Choroid plexus epithelial cell (primary cell): ENCODE data around the gene ESX1.

ENCODE experiments used
- DNase-seq: peaks from one replicate; pipeline ENCODE4 v3.0.0-alpha.2; 2010; ENCODE audit warnings: low read depth
- H3K4me3 ChIP-seq: 2 replicates; pipeline ENCODE4 v1.5.1; 2011; ENCODE audit warnings: low read depth, mild to moderate bottlenecking, control low read depth, low read length, moderate library complexity
- TF ChIP-seq, protein P1 (sequence below): conservative IDR thresholded peaks from 2 replicates; pipeline ENCODE4 v1.5.1; 2011; ENCODE audit warnings: low read depth, mild to moderate bottlenecking, control low read depth, inconsistent platforms, low read length, moderate library complexity

The ESX1 gene

DNA sequence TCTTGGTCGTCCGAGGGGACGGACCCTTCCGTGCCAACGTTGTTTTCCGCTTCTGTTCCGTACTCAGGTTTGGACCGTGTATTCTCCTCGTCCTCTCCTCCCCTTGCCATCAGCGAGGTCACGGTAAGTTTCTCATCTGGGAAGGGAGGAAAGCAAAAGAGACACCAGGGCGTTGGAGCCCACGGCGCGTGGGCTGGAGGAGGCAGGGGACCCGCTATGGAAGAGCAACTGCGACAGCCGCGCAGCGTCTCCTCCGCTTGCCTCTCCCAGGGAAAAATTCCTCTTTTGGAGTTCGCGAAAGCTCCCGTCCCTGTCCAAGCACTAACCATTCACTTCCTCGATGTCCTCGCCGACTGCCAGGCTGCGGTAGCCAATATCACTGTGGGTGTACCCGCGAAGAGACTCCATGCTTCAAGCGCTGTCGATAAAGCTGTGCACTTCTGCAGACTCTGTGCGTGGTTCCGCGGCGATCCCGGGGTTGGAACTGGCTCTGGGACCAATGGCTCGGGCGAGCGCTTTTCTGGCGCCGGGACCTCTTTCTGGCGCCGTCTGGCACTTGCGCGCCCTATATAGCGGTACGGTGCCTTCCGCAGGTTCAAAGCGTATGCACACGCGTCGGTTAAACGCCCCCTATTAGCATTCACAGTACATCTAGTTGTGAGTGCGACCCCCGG lies at the start of gene ESX1:
TSS of gene ESX1 (minus strand) at position 492 of the 674 bp plus-strand sequence. CDS start at position 408, 84 bp downstream.
- H3K4me3 ChIP-seq: peak within 1 kb of the TSS; percentile 45
- TF ChIP-seq, protein P1, sequence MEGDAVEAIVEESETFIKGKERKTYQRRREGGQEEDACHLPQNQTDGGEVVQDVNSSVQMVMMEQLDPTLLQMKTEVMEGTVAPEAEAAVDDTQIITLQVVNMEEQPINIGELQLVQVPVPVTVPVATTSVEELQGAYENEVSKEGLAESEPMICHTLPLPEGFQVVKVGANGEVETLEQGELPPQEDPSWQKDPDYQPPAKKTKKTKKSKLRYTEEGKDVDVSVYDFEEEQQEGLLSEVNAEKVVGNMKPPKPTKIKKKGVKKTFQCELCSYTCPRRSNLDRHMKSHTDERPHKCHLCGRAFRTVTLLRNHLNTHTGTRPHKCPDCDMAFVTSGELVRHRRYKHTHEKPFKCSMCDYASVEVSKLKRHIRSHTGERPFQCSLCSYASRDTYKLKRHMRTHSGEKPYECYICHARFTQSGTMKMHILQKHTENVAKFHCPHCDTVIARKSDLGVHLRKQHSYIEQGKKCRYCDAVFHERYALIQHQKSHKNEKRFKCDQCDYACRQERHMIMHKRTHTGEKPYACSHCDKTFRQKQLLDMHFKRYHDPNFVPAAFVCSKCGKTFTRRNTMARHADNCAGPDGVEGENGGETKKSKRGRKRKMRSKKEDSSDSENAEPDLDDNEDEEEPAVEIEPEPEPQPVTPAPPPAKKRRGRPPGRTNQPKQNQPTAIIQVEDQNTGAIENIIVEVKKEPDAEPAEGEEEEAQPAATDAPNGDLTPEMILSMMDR: no peak
- DNase-seq: peak; percentile 12

DNA sequence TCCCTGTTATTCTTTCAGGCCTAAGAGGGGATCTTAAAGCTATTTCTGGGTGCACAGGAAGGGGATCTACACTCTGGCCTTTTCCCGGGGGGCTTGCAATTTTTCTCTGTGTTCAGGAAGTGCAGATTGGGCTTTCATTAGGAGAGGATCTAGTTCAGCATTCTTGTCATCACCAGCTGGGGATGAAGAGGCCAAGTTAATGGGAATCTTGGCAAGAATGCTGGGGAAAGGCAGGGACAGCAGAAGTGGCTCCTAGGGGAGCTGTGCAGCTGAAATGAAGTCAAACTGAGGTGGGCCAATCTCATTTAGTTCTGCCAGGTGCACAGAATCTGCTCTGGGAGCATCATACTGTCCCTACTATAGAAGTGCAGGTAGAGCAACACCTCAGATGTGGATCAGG lies 40.9 kb upstream of the ESX1 start:
- TF ChIP-seq, protein P1: no peak
- H3K4me3 ChIP-seq: no peak overlapping the region
- DNase-seq: no peak

DNA sequence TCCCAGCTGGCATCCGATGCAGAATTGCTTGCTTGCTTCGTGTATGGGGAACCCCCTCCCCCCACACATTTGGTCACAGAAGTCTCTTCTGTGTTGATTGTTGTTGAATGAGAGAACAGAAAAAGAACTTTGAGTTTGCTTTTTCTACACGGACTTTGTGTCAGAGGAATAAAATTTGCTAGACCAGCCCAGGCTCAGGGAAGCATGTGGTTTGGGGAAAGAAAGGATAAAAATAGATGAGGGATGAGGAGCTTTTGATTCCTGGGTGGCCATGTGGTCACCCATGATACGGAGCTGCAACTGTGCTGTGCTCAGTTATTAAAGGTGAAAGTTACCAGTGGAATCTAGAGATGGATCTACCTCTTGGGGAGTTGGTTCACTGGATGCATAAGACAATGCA lies 34.2 kb upstream of the ESX1 start:
- DNase-seq: no peak
- TF ChIP-seq, protein P1: no peak
- H3K4me3 ChIP-seq: no peak overlapping the region

GRCh38 chrX:104288269-104288668 lies 33.5 kb upstream of the ESX1 start:
- DNase-seq: no peak
- no peak overlapping the region for H3K4me3 ChIP-seq
- TF ChIP-seq, protein P1: no peak

DNA sequence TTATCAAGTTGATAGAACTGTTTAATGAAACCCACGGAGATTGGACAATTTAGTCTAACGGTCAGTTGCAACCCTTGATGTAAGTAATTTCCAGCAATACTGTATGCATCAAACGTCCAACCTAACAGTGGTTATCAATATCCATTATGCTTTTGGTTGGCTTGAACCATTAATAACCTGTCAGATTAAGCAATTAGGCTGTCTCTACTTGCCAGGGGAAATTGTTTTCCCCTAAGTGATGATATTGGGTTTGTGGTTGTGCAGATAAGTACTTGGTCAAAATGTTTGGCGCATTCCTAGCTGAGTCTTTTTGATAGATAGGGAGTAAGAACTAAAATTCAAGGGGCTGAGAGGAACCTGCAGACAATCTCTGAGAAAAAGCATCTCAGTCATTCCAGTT lies 30.5 kb upstream of the ESX1 start:
- no peak overlapping the region for H3K4me3 ChIP-seq
- TF ChIP-seq, protein P1: no peak
- no peak for DNase-seq

DNA sequence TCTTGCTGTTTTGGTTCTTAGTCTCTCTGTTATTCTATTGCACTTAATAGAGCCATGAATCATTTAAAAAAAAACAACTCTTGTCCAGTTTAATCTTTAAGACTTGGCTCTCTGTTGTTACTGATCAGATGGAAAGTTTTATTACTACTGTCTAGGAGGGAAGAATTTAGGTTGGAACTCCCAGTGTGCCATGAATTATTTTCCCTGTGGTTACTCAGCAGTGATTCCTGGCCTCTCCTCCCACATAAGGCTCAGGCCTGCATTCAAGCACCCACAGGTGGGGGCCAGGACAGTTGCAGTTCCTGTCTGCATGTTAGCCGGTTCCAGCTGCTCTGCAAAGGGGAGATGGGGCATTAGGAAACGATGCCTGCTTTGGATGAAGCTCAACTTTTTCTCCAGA lies 29.8 kb upstream of the ESX1 start:
- TF ChIP-seq, protein P1: no peak
- DNase-seq: no peak

GRCh38 chrX:104282166-104282725 lies 27.5 kb upstream of the ESX1 start:
- no peak overlapping the region for H3K4me3 ChIP-seq
- DNase-seq: peak; percentile 8
- TF ChIP-seq, protein P1: no peak

More for the DNA sequence above, 29.8 kb upstream of the ESX1 start:
- no peak overlapping the region for H3K4me3 ChIP-seq
